IPS-15b (cell line): ENCODE measurements around the gene TTYH3.

Experiments
- H3K27me3 ChIP-seq: one replicate; pipeline ENCODE4 v1.6.1; 2013; ENCODE audit warnings: low read length; ENCODE audit not compliant: control insufficient read depth, insufficient read depth
- H3K36me3 ChIP-seq: one replicate; pipeline ENCODE4 v1.6.1; 2013; ENCODE audit warnings: low read length; ENCODE audit not compliant: control insufficient read depth, insufficient read depth
- H3K4me1 ChIP-seq: one replicate; pipeline ENCODE4 v1.6.1; 2013; ENCODE audit warnings: mild to moderate bottlenecking, low read length; ENCODE audit not compliant: control insufficient read depth, insufficient read depth
- H3K4me3 ChIP-seq: one replicate; pipeline ENCODE4 v1.5.1; 2013; ENCODE audit warnings: low read depth, low read length
- H3K9ac ChIP-seq: one replicate; pipeline ENCODE4 v1.6.1; 2013; ENCODE audit warnings: low read depth, mild to moderate bottlenecking, low read length
- H3K9me3 ChIP-seq: one replicate; pipeline ENCODE4 v1.6.1; 2013; ENCODE audit warnings: mild to moderate bottlenecking, low read length; ENCODE audit not compliant: control insufficient read depth, insufficient read depth

The TTYH3 gene

DNA sequence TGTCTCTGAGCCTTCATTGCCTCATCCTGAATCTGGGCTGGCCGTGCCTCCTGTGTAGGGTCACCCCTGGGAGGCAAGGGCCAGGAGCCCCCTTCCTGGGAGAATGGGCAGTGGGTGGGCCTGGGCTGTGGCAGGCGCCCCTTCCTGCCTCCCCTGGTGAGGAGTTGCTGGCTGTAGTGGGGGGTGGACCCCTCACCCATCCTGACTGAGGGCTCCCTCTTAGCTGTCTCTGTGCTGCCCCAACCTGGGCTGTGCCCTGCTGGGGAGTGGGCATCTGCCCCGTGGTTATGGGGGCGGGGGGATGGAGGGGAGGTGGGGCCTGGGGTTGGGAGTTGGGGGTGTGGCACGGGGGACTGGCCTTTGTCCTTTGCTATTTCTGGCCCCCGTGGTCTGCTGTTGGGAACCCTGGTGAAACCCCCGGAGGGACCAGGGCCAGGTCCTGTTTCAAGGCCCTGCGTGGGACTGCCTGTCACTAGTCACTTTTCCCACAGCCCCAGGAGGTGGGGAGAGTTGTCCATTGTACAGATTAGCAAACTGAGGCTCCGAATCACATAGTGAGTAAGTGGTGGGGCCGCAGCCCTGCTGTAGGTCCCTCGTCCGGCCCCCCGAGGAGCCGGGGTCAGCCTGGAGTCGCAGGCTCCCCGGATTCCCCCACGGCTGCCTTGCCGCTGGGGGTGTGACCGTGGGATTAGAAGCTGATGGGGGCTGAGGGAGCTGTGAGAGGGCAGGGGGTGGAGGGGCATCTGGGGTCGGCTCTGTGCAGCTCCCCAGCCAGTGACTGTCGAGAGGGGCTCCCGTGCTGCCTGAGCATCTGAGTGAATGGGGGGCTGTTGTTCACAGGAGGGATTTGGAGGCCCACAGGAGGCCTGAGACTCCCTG, 2.7 kb downstream of the TTYH3 start:
- Histone ChIP-seq H3K9me3 (no peaks in the 10 kb centered on the region), H3K36me3 (peaks cover 16% of the 10 kb centered on the region), H3K4me1 (no peaks in the 10 kb centered on the region), H3K4me3 (peak overlapping the region; percentile 85), H3K27me3 (no peaks in the 10 kb centered on the region), H3K9ac (no peak overlapping the region)

DNA sequence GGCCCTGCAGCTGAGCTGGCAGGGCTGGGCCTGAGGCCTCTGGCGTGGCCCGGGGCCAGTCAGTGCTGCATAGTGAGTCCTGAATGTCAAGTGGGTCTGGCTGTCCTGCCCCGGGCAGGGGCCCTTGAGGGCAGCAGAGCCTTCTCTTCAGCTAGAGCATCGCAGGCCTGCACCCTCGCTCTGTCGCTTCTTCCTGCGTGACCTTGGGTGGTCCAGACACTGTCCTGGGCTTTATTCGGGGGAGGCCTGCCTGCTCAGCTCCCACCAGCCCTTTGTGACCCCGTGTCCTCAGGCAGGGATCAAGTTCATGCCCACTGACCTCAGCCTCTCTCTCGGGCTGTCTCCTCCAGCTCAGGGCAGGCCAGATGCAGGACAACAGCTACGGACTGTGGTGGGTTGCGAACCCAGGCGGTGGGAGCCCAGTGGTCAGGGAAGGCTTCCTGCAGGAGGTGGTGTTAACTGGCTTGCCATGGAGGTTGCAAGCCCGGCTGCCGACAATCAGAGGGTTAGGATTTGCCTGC, 3.4 kb downstream of the TTYH3 start:
- no peak overlapping the region for H3K4me3 ChIP-seq
- H3K9me3 ChIP-seq = no peaks in the 10 kb centered on the region
- H3K9ac ChIP-seq = no peak overlapping the region
- H3K27me3 ChIP-seq = no peaks in the 10 kb centered on the region
- H3K36me3 ChIP-seq = peaks cover 19% of the 10 kb centered on the region
- H3K4me1 ChIP-seq = no peaks in the 10 kb centered on the region

- Histone ChIP-seq H3K4me3 (no peak overlapping the region), H3K36me3 (peaks cover 19% of the 10 kb centered on the region), H3K9me3 (no peaks in the 10 kb centered on the region), H3K4me1 (no peaks in the 10 kb centered on the region), H3K27me3 (no peaks in the 10 kb centered on the region), H3K9ac (no peak overlapping the region)
Observed at GRCh38 chr7:2635810-2636701, 4.3 kb downstream of the TTYH3 start.

DNA sequence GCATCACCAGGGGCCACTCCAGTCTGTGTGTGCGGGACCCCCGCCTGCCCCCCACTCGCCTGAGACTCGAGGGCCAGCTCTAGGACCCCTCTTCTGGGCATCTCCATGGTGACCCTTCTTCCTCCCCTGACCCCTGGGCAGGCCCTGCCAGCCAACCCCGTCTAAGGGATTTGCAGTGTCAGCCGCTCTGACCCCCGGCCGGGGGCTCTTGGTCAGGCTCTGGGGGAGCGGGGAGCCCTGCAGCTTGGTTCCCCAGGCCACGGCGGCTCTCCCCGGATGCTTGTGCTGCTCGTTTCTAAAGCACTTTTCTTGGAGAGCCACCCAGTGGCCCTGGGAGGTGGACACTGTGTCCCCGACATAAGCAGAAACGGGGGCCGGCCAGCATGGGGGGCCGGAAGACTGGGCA, 5.3 kb downstream of the TTYH3 start:
- H3K4me3 ChIP-seq = no peak overlapping the region
- no peaks in the 10 kb centered on the region for H3K27me3 ChIP-seq
- peaks cover 18% of the 10 kb centered on the region for H3K36me3 ChIP-seq
- no peaks in the 10 kb centered on the region for H3K9me3 ChIP-seq
- no peak overlapping the region for H3K9ac ChIP-seq
- no peaks in the 10 kb centered on the region for H3K4me1 ChIP-seq

DNA sequence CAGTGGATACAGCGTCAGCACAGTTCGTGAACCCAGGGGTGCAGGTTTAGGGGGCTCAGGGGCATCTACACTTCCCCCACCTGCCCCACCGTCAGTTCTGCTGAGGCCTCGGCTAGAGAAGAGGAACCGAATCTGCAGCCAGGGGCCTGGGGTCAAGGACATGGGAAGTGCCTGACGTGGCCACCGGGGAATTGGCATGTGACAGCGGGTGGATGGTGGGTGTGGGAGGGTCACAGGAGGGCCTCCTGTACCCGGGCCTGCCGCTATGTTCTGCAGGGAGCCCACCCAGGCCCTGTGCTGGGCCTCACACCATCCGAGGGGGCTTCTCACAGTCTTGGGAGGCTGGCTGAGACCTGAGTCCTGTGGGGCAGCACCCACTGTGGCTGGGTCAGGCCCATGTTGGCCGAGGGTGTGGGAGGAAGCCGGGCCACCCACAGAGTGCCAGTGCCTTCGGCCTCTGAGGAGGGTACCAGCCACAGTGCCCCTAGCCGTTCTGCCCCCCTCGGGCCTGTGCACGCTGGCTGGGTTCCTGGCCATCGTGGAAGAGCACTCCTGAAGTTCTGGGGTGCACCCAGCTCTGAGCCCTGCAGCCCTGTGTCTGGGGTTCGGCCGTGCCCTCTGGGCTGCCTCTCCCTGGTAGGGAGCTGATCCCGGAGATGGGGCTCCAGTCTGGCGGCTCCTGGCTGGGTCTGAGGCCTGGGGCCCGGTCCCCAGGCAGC, 5.9 kb downstream of the TTYH3 start:
- Histone ChIP-seq H3K4me1 (no peaks in the 10 kb centered on the region), H3K9me3 (no peaks in the 10 kb centered on the region), H3K4me3 (no peak overlapping the region), H3K27me3 (no peaks in the 10 kb centered on the region), H3K9ac (no peak overlapping the region), H3K36me3 (peaks cover 17% of the 10 kb centered on the region)

DNA sequence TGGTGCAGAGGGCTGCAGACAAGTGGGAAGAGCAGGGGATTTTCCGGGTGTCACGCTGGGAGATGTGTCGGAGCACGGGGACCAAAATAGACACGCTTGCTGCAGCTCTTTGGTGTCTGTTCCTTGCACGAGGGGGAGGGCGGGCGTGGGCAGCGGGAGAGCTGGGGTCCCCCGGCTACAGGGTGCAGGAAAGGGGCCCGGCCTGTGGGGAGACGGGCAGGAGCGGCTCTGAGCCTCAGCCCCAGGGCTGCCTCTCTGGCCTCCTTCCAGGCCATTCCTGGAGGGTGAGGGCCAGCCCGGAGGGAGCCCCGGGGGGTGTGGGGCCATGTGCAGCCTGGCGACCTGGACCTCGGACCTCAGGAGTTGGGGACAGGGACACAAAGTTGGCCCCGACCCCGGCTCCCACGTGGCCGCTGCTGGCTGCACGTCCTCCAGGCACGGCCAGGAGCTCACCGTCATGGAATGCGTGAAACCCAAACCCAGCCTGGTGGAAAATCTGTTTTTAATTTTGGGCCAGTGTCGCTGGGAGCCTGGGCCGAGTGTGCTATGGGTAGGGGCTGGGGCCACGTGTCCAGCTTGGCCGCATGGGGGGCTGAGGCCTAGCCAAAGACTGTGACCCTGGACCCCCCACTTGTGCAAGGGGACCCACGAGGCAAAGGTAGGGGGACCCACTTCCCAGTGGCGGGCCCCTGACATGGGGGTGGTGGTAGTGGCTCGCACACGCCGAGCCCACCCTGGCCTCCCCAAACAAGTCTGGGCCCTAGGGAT, 6.6 kb downstream of the TTYH3 start:
- Histone ChIP-seq H3K4me3 (no peak overlapping the region), H3K36me3 (peaks cover 17% of the 10 kb centered on the region), H3K4me1 (no peaks in the 10 kb centered on the region), H3K9ac (no peak overlapping the region), H3K27me3 (no peaks in the 10 kb centered on the region), H3K9me3 (no peaks in the 10 kb centered on the region)

DNA sequence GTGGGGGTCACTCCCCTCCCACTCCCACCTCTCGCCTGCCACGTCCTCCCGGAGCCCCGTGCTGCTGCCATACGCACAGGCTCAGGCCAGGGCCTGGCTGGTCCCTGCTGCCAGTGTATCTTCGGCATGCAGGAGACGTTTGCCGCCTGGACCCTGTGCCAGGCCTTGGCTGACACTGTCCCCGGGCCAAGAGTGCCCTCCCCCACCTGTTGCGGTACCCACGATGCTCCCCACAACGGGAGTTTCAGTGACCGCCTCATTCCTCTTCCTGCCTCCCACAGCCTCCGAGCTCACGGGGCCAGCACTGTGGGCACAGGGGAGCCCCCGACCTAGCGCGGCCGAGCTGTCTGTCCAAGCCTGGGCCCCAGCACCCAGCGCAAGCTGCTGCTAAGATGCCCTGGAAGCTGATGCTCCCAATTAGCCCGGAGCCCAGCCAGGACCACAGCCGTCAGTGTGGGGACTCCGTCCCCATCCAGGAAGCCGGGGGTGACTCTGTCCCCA, 7.4 kb downstream of the TTYH3 start:
- H3K9me3 ChIP-seq = no peaks in the 10 kb centered on the region
- no peak overlapping the region for H3K4me3 ChIP-seq
- H3K27me3 ChIP-seq = no peaks in the 10 kb centered on the region
- H3K36me3 ChIP-seq = peaks cover 13% of the 10 kb centered on the region
- H3K4me1 ChIP-seq = no peaks in the 10 kb centered on the region
- no peak overlapping the region for H3K9ac ChIP-seq

DNA sequence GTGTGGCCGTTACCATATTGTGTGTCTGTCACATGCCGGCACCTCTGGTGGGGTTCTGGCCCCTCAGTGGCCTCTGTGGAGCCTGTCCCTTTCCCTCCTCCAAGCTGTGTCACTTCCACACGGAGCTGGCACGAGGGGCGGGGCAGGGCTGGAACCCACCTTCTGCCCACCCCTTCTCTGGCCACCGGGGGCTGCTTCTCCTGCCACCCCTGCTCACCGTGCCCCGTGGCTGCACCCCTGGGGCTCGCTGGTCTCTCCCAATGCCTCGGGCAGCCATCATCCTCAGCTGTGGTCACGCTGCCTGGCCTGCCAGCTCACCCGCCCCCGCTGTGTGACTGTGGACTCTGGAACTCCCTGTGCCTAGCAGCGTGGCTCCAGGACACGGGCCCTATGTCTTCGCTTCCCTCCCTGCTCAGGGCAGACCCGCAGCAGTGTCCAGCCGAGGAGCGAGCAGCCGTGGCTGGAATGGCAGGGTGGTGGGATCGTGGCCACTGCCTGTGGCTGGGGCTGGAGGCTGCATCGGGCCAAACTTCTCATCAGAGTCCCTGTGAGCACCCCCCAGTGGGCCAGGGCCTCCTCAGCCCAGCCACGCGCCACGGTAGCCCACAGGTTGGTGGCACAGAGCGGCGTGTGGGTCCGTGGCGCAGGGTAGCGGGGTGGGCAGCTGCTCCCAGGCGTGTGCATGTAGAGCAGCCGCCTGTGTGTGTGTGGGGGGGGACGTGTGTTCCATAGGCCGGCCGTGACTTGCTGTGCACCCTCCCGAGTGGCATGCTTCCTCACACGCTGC, 8.1 kb downstream of the TTYH3 start:
- H3K36me3 ChIP-seq = peaks cover 12% of the 10 kb centered on the region
- no peaks in the 10 kb centered on the region for H3K27me3 ChIP-seq
- no peak overlapping the region for H3K9ac ChIP-seq
- no peaks in the 10 kb centered on the region for H3K9me3 ChIP-seq
- no peak overlapping the region for H3K4me3 ChIP-seq
- no peaks in the 10 kb centered on the region for H3K4me1 ChIP-seq

GRCh38 chr7:2640482-2640830, 8.7 kb downstream of the TTYH3 start:
- H3K9ac ChIP-seq = peak overlapping the region; percentile 60
- H3K9me3 ChIP-seq = no peaks in the 10 kb centered on the region
- H3K4me3 ChIP-seq = no peak overlapping the region
- H3K36me3 ChIP-seq = peaks cover 8% of the 10 kb centered on the region
- H3K27me3 ChIP-seq = no peaks in the 10 kb centered on the region
- no peaks in the 10 kb centered on the region for H3K4me1 ChIP-seq

GRCh38 chr7:2640846-2641316, 9.1 kb downstream of the TTYH3 start:
- Histone ChIP-seq H3K36me3 (peaks cover 7% of the 10 kb centered on the region), H3K27me3 (no peaks in the 10 kb centered on the region), H3K9ac (peak overlapping the region; percentile 60), H3K9me3 (no peaks in the 10 kb centered on the region), H3K4me1 (no peaks in the 10 kb centered on the region), H3K4me3 (no peak overlapping the region)
